ENCODE results near the gene HAND2.

DNA sequence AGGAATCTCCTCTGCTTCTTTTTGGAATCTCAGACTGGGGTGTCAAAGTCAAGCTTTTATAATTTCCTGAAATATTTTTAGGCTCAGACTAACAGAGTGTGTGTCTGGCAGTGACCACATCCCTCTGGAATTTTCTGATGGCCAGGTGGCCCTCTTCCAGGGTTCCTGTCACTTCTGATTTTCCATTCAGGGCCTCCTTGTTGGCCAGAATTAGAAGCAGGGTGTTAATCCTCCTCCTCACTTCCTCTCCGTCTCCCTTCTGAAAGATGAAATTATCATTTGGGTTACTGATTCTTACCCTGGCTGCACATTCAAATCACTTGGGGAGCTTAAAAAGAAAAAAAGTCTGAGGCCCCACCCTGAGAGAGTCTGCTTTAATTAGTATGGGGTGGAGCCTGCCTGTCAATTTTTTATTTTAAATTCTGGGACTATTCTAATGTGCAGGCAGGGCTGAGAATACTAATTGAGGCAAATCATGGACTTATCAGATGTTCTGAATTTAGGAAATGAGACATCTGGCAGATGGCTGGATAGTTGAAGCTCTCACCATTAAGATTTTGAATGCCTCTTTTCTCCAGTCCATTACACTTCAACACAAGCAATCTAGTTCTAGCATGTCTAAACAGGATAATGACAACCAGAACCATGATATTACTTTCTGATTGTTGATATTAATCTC, 43.2 kb downstream of the HAND2 start:
- TF ChIP-seq, protein P1, sequence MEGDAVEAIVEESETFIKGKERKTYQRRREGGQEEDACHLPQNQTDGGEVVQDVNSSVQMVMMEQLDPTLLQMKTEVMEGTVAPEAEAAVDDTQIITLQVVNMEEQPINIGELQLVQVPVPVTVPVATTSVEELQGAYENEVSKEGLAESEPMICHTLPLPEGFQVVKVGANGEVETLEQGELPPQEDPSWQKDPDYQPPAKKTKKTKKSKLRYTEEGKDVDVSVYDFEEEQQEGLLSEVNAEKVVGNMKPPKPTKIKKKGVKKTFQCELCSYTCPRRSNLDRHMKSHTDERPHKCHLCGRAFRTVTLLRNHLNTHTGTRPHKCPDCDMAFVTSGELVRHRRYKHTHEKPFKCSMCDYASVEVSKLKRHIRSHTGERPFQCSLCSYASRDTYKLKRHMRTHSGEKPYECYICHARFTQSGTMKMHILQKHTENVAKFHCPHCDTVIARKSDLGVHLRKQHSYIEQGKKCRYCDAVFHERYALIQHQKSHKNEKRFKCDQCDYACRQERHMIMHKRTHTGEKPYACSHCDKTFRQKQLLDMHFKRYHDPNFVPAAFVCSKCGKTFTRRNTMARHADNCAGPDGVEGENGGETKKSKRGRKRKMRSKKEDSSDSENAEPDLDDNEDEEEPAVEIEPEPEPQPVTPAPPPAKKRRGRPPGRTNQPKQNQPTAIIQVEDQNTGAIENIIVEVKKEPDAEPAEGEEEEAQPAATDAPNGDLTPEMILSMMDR (IDR thresholded peaks at IDR 0.05; ENCODE audit: borderline replicate concordance, extremely low read depth, low read length, poor library complexity, severe bottlenecking) = no peak
- no peak for TF ChIP-seq EZH2 (IDR thresholded peaks at IDR 0.05; ENCODE audit: borderline replicate concordance, low read depth, low read length, severe bottlenecking)

Data from DND-41 (cell line).